Muscle layer of colon (tissue), 2 donors: ENCODE data around the gene CST2.
"Not testable (repeated sequence)": the region's sequence is repeated elsewhere in the genome, so short reads cannot be mapped to it uniquely, and the experiment has no call there.

Experiments
- H3K27ac ChIP-seq: one replicate; pipeline ENCODE4 v1.7.0; 2013; ENCODE audit warnings: low read depth, mild to moderate bottlenecking, low read length, moderate library complexity
- H3K27me3 ChIP-seq, 2 donors: one replicate each; pipeline ENCODE4 v1.7.0; 2013; ENCODE audit warnings: low read length in 2 of 2, mild to moderate bottlenecking in 2 of 2; ENCODE audit not compliant: insufficient read depth in 2 of 2, control insufficient read depth in 1 of 2
- H3K36me3 ChIP-seq: one replicate; pipeline ENCODE4 v1.7.0; 2013; ENCODE audit warnings: mild to moderate bottlenecking, low read length; ENCODE audit not compliant: insufficient read depth
- H3K4me1 ChIP-seq: one replicate; pipeline ENCODE4 v1.7.0; 2013; ENCODE audit warnings: mild to moderate bottlenecking, low read length; ENCODE audit not compliant: insufficient read depth
- H3K4me3 ChIP-seq, 2 donors: one replicate each; pipeline ENCODE4 v1.7.0; 2013; ENCODE audit warnings: low read length in 2 of 2, low read depth in 1 of 2, mild to moderate bottlenecking in 1 of 2, moderate library complexity in 1 of 2
- H3K9ac ChIP-seq: one replicate; pipeline ENCODE4 v1.7.0; 2013; ENCODE audit warnings: low read length
- H3K9me3 ChIP-seq: one replicate; pipeline ENCODE4 v1.7.0; 2013; ENCODE audit warnings: mild to moderate bottlenecking, low read length
- donor health status: abdominal sarcoma.
- donor health status: Adenocarcinoma of cecum.

Gene CST2, protein sequence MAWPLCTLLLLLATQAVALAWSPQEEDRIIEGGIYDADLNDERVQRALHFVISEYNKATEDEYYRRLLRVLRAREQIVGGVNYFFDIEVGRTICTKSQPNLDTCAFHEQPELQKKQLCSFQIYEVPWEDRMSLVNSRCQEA

DNA sequence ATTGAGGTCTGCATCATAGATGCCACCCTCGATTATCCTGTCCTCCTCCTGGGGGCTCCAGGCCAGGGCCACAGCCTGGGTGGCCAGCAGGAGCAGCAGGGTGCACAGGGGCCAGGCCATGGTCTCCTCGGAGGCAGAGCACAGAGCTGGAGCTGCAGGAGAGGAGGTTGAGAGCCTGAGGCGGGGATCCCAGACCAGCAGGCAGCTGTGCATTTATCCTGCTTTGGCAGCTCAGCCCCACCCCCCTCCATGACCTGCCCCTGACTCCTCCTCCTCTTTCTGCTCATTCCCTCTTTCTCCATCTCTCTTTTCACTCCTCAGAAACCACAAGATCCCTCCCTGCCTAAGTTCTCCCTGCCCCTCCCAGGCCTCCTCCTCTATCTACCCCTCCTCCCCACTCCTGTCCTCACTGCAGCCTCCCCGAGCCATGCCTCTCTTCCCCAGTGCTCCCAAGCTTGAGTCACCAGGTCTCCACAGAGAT is at the start of gene CST2:
Gene CST2, minus strand, starts transcription at position 189 of the 481 bp plus-strand sequence. Its CDS starts 69 bp downstream, at position 120.
- no peaks in the 10 kb centered on the region for H3K27me3 ChIP-seq
- no peak within 1 kb of the TSS for H3K9ac ChIP-seq
- no peak within 1 kb of the TSS for H3K4me3 ChIP-seq
- H3K9me3 ChIP-seq = no peaks in the 10 kb centered on the region
- H3K27ac ChIP-seq = no peak within 1 kb of the TSS
- no peaks in the 10 kb centered on the region for H3K4me1 ChIP-seq
- H3K36me3 ChIP-seq = no peaks in the 10 kb centered on the region

DNA sequence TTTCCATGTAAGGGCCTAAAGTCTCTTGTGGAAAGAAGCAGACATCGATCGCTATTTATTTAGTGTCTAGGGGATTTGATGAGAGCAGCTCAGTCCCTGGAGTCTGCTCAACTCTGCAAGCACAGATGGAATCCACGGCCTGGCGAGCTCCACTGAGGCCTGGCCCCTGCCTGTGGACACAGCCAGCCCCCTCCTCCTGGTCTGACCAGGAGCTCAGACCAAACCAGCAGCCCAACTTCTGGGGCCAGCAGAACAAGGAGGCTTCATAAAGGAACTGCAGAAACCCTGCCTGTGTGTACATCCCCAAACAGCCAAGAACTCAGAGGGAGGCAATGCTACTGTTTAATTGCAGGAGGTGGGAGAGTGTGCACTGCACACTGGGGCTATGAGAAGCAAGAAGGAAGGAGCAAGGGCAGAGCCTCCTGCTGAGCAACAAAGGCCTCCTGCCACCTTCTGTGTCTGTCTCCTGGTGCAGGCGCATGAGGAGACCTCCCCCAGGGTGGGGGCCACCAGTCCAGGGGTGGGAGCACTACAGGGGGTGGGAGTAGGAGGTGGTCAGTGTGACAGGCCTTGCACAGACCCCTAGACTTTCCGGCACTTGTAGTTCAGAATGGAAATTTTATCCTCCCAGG is 49.2 kb upstream of the CST2 start:
- Histone ChIP-seq H3K9ac (no peak overlapping the region), H3K27ac (no peak overlapping the region), H3K4me3 (no peak overlapping the region), H3K4me1 (peaks cover 23% of the 10 kb centered on the region), H3K27me3 (no peaks in the 10 kb centered on the region), H3K36me3 (no peaks in the 10 kb centered on the region), H3K9me3 (no peaks in the 10 kb centered on the region)

DNA sequence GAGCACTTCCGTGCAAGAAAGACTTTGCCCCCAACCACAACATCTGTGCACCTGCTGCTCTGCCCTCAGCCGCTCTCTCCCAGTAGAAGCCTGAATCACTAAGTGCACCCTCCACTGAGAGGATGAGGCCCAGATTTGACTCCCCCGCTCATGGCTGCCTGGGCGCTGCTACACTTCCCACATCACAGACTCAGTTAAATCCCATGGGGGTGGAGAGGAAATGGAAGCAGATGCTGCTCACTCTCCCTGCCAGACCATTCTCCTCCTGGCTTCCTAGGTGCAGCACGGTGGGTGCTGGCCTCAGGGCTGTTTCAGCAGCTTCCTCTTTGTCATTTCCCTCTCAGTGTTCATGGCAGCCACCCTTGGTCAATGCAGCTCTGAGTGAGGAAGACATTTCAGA is 48.2 kb upstream of the CST2 start:
- H3K9ac ChIP-seq = no peak overlapping the region
- no peak overlapping the region for H3K27ac ChIP-seq
- no peaks in the 10 kb centered on the region for H3K36me3 ChIP-seq
- no peaks in the 10 kb centered on the region for H3K9me3 ChIP-seq
- H3K4me3 ChIP-seq = no peak overlapping the region
- H3K4me1 ChIP-seq = peaks cover 18% of the 10 kb centered on the region
- H3K27me3 ChIP-seq = no peaks in the 10 kb centered on the region

DNA sequence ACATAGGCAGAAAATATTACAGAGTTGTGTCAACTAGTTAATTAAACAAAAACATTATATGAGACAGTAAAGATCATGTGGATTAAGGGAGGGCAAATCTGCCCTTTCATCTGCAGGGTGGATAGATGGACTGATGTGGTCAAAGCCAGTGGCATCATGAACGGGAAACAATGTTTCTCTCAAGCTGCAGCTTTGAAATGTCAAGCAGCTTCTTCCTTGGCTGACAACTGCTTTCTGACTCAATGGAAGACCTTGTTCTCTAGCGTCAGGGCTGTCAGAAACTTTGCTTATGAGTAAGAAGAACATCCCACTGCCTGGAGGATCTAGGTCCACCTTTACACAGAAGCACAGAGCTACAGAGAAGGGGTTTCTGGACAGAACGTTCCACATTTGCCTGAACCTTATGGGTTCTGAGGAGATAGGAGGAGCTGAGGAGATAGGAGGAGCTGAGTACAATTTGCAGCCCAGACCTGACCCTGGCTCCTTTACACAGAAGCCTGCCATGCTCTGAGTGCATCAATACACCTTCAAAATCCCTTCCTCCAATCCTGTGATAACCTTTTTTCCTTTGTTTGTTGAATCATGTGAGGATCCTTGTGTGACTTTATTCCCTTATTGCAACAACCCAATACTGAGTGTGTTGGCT is 47.0 kb upstream of the CST2 start:
- Histone ChIP-seq H3K4me1 (peaks cover 18% of the 10 kb centered on the region), H3K27me3 (no peaks in the 10 kb centered on the region), H3K9ac (no peak overlapping the region), H3K27ac (no peak overlapping the region), H3K36me3 (no peaks in the 10 kb centered on the region), H3K4me3 (no peak overlapping the region), H3K9me3 (no peaks in the 10 kb centered on the region)

DNA sequence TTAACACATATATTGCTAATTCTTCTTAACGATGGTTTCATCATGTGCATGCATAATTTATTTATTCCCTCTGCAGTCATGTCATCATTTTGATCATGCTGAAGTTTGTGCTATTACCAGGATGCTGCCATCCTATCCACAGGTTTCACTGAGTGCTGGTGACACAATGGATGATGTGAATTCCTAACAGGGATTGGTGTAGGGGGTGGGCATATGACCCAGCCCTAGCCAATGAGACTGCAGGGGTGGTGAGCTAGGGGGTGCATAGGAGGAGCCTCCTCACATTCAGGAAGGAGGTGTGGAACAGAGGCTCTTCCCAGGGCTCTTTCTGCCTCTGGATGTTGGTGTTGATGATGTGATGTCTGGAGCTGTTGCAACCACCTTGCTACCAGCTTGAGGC is 45.5 kb upstream of the CST2 start:
- Histone ChIP-seq H3K27ac (no peak overlapping the region), H3K9ac (no peak overlapping the region), H3K4me1 (peaks cover 18% of the 10 kb centered on the region), H3K4me3 (no peak overlapping the region), H3K36me3 (no peaks in the 10 kb centered on the region), H3K27me3 (no peaks in the 10 kb centered on the region), H3K9me3 (no peaks in the 10 kb centered on the region)

DNA sequence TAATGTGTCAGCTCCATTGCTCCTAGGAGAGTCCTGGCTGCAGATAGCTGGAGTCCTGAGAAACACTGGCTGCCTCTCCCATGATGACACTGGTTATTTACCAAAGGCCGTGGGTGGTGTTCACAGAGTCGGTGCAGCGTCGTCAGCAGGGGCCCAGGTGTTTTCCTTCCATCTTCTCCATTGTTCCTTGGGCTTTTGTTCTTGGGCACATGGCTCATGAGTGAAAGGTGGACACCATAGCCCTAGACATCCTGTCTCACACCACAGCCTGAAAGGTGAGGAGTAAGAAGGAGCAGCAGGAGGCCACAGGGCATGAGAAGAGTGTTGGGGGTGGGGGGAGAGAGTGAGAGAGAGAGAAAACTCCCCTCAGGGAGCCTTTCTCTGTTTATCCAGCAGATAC is 43.9 kb upstream of the CST2 start:
- H3K4me3 ChIP-seq = no peak overlapping the region
- no peaks in the 10 kb centered on the region for H3K9me3 ChIP-seq
- no peaks in the 10 kb centered on the region for H3K27me3 ChIP-seq
- no peaks in the 10 kb centered on the region for H3K36me3 ChIP-seq
- peaks cover 7% of the 10 kb centered on the region for H3K4me1 ChIP-seq
- H3K9ac ChIP-seq = no peak overlapping the region
- H3K27ac ChIP-seq = no peak overlapping the region

DNA sequence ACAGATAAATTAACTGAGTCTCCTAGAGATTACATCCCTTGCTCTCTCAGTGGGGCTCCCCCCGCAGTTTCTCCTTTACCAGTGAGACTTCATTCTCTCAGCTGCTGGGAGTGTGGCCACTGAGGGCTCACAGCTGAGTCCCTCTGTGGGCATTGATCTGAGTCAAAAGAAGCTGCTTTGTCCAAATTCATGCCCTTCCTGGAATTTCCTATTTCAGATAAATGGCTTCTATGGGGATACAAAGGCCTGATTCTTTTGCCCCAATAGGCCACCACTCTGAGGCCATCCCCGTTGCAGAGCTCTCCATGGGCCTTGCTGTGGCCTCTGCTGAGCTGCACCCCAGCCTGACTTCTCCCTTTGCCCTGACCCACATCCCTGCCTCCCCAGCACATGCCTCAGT is 43.0 kb upstream of the CST2 start:
- no peaks in the 10 kb centered on the region for H3K36me3 ChIP-seq
- no peaks in the 10 kb centered on the region for H3K27me3 ChIP-seq
- no peaks in the 10 kb centered on the region for H3K9me3 ChIP-seq

DNA sequence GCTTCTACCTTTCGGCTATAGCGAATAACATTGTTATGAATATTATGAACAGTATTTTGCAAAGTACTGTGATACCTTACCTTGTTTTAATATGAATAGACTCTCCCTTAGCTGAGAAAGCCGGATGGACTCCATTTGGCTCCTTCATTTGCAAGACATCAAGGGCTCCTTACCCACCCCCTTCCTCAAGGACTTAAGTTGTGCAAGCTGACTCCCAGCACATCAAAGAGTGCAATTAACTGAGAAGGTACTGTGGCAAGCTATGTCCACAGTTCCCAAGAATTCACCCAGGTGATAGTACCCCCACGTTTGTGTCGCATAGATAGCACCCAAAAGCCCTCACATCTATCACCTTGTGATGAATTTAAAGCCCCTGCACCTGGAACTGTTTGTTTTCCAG is 41.8 kb upstream of the CST2 start:
- no peaks in the 10 kb centered on the region for H3K36me3 ChIP-seq
- no peaks in the 10 kb centered on the region for H3K9me3 ChIP-seq
- H3K9ac ChIP-seq = no peak overlapping the region
- no peaks in the 10 kb centered on the region for H3K4me1 ChIP-seq
- no peaks in the 10 kb centered on the region for H3K27me3 ChIP-seq
- no peak overlapping the region for H3K27ac ChIP-seq
- H3K4me3 ChIP-seq = no peak overlapping the region

More for the DNA sequence above, 43.0 kb upstream of the CST2 start:
- Histone ChIP-seq H3K4me3 (no peak overlapping the region), H3K4me1 (no peaks in the 10 kb centered on the region), H3K9ac (no peak overlapping the region), H3K27ac (no peak overlapping the region)

DNA sequence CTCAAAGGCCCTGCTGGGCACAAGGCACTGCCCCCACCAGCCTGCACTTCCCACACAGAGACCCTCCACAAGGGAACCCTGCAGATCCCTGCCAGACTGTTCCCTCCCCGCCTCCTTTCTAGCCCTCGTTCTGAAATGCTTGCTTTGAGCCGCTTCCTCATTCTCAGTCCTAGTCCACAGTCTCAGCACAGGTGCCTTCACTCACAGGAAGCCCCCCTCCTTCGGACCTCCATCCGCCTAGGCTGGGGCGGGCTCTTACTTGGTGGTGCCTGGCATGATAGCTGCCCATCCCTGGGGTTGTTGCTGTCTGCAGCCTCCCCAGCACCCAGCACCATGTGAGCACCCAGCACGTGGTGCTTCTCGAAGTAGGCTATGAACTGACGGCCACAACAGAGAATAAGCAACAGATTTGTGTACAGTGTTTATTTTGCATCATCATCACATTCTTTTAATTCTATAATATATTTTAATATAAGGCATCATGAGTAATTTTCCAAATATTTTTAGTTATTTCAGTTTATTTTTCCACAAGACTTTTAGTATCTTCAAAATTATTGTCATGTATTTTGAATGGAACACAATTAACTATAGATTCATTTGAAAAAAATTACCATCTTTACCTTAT is 40.7 kb upstream of the CST2 start:
- Histone ChIP-seq H3K27me3 (no peaks in the 10 kb centered on the region), H3K9ac (no peak overlapping the region), H3K4me3 (no peak overlapping the region), H3K27ac (no peak overlapping the region), H3K36me3 (no peaks in the 10 kb centered on the region), H3K9me3 (no peaks in the 10 kb centered on the region), H3K4me1 (no peaks in the 10 kb centered on the region)

DNA sequence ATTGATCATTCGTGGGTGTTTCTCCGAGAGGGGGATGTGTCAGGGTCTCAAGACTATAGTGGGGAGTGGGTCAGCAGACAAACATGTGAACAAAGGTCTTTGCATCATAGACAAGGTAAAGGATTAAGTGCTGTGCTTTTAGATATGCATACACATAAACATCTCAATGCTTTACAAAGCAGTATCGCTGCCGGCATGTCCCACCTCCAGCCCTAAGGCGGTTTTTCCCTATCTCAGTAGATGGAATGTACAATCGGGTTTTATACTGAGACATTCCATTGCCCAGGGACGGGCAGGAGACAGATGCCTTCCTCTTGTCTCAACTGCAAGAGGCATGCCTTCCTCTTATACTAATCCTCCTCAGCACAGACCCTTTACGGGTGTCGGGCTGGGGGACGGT is 34.2 kb upstream of the CST2 start:
- not testable (repeated sequence) for H3K9me3 ChIP-seq, H3K27me3 ChIP-seq, H3K27ac ChIP-seq, H3K36me3 ChIP-seq, H3K9ac ChIP-seq, H3K4me1 ChIP-seq, H3K4me3 ChIP-seq

DNA sequence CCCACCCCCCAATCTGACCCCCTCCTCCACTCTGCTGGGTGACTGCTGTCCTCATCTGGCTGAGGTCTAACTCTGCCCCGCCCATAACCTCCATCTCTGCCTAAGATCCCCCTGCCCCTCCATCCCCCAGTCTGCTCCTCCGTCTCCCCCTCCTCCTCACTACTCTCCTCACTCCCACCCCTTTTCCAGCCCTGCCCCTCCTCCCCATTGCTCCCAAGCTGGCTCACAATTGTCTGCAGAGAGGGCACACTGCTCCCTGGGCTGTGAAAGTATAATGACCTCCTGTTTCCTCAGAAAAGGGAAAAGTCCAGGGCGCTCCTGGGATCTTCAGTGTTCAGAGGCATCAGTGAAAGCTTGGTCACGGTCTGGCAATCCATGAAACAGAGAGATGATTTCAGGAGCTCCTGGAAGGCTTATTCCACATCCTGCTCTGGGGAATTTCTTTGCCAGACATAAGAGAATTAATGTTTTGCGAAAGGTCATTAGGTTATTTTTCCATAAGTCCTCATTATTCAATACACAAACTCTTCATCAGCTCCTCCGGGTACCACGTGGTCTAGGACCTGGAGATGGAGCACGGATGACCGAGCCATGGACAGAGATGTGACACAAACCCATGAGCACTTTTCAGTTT is 31.6 kb upstream of the CST2 start:
- Histone ChIP-seq H3K4me3 (no peak overlapping the region), H3K27me3 (no peaks in the 10 kb centered on the region), H3K9me3 (no peaks in the 10 kb centered on the region), H3K4me1 (no peaks in the 10 kb centered on the region), H3K9ac (no peak overlapping the region), H3K27ac (no peak overlapping the region), H3K36me3 (no peaks in the 10 kb centered on the region)
